ENCODE measurements around the gene PTPRC.

Gene PTPRC

GRCh38 chr1:198604975-198605374, 33.9 kb upstream of the PTPRC start:
- no peaks in the 10 kb centered on the region for H3K9me3 ChIP-seq (ENCODE audit: control insufficient read depth in 1 of 2, low read length in 2 of 2)
- H3K4me3 ChIP-seq (ENCODE audit: low read depth in 1 of 2, low read length in 2 of 2), result no peak overlapping the region
- H3K36me3 ChIP-seq (ENCODE audit: control insufficient read depth in 1 of 2, insufficient read depth in 2 of 2, low read length in 2 of 2), result no peaks in the 10 kb centered on the region
- H3K4me1 ChIP-seq (ENCODE audit: control insufficient read depth in 1 of 2, insufficient read depth in 2 of 2, low read length in 2 of 2), result no peaks in the 10 kb centered on the region
- no peak overlapping the region for H3K27ac ChIP-seq (ENCODE audit: low read length)
- no peaks in the 10 kb centered on the region for H3K27me3 ChIP-seq (ENCODE audit: low read depth, low read length)

GRCh38 chr1:198605406-198605805, 33.4 kb upstream of the PTPRC start:
- Histone ChIP-seq H3K4me3 (ENCODE audit: low read depth in 1 of 2, low read length in 2 of 2) (no peak overlapping the region), H3K27me3 (ENCODE audit: low read depth, low read length) (no peaks in the 10 kb centered on the region), H3K4me1 (ENCODE audit: control insufficient read depth in 1 of 2, insufficient read depth in 2 of 2, low read length in 2 of 2) (no peaks in the 10 kb centered on the region), H3K9me3 (ENCODE audit: control insufficient read depth in 1 of 2, low read length in 2 of 2) (no peaks in the 10 kb centered on the region), H3K36me3 (ENCODE audit: control insufficient read depth in 1 of 2, insufficient read depth in 2 of 2, low read length in 2 of 2) (no peaks in the 10 kb centered on the region), H3K27ac (ENCODE audit: low read length) (no peak overlapping the region)

GRCh38 chr1:198606020-198606438, 32.8 kb upstream of the PTPRC start:
- Histone ChIP-seq H3K9me3 (ENCODE audit: control insufficient read depth in 1 of 2, low read length in 2 of 2) (no peaks in the 10 kb centered on the region), H3K27ac (ENCODE audit: low read length) (no peak overlapping the region), H3K36me3 (ENCODE audit: control insufficient read depth in 1 of 2, insufficient read depth in 2 of 2, low read length in 2 of 2) (no peaks in the 10 kb centered on the region), H3K27me3 (ENCODE audit: low read depth, low read length) (no peaks in the 10 kb centered on the region), H3K4me1 (ENCODE audit: control insufficient read depth in 1 of 2, insufficient read depth in 2 of 2, low read length in 2 of 2) (no peaks in the 10 kb centered on the region), H3K4me3 (ENCODE audit: low read depth in 1 of 2, low read length in 2 of 2) (no peak overlapping the region)

DNA sequence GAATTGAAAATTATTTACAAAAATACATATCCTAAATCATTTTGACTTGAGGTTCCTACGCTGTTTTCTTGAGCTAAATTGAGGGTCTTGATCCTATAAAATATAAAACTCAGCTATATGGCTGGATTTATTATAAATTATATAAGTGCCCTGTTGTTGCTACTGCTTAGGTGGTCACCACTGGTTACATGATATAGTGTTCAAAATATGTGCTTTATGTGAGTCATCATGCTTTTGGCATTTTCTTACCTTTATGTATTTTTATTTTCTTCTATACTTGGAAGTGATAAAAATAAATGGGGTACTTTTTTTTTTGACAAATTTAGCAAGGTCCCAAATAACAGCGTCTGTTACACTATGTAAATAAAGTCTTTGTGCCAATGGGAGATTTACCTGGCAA, 31.1 kb upstream of the PTPRC start:
- no peak overlapping the region for H3K4me3 ChIP-seq (ENCODE audit: low read depth in 1 of 2, low read length in 2 of 2)
- no peaks in the 10 kb centered on the region for H3K4me1 ChIP-seq (ENCODE audit: control insufficient read depth in 1 of 2, insufficient read depth in 2 of 2, low read length in 2 of 2)
- H3K36me3 ChIP-seq (ENCODE audit: control insufficient read depth in 1 of 2, insufficient read depth in 2 of 2, low read length in 2 of 2), result no peaks in the 10 kb centered on the region
- H3K9me3 ChIP-seq (ENCODE audit: control insufficient read depth in 1 of 2, low read length in 2 of 2), result no peaks in the 10 kb centered on the region
- H3K27me3 ChIP-seq (ENCODE audit: low read depth, low read length), result no peaks in the 10 kb centered on the region
- no peak overlapping the region for H3K27ac ChIP-seq (ENCODE audit: low read length)

GRCh38 chr1:198610362-198610761, 28.5 kb upstream of the PTPRC start:
- Histone ChIP-seq H3K9me3 (ENCODE audit: control insufficient read depth in 1 of 2, low read length in 2 of 2) (no peaks in the 10 kb centered on the region), H3K36me3 (ENCODE audit: control insufficient read depth in 1 of 2, insufficient read depth in 2 of 2, low read length in 2 of 2) (no peaks in the 10 kb centered on the region), H3K4me1 (ENCODE audit: control insufficient read depth in 1 of 2, insufficient read depth in 2 of 2, low read length in 2 of 2) (no peaks in the 10 kb centered on the region), H3K27me3 (ENCODE audit: low read depth, low read length) (no peaks in the 10 kb centered on the region), H3K27ac (ENCODE audit: low read length) (no peak overlapping the region), H3K4me3 (ENCODE audit: low read depth in 1 of 2, low read length in 2 of 2) (no peak overlapping the region)

DNA sequence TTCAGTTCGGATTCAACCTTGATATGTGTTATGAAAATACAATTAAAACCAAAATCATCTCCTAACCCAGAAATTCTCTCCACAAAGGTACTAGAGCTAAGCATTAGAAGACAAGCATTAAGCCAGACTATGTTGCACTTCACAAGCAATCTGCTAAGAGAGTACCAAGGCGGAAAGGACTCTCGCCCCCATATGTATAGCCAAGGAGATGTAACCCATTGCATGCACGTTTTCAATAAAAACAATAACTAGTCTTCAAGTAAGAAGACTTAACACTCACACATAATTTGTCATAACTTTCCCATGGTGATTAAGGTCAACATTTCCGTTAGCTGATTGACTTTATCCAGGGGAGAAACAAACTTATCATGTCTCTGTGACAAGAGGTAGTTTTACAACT, 27.6 kb upstream of the PTPRC start:
- Histone ChIP-seq H3K9me3 (ENCODE audit: control insufficient read depth in 1 of 2, low read length in 2 of 2) (no peaks in the 10 kb centered on the region), H3K4me3 (ENCODE audit: low read depth in 1 of 2, low read length in 2 of 2) (no peak overlapping the region), H3K27ac (ENCODE audit: low read length) (no peak overlapping the region), H3K36me3 (ENCODE audit: control insufficient read depth in 1 of 2, insufficient read depth in 2 of 2, low read length in 2 of 2) (no peaks in the 10 kb centered on the region), H3K27me3 (ENCODE audit: low read depth, low read length) (no peaks in the 10 kb centered on the region), H3K4me1 (ENCODE audit: control insufficient read depth in 1 of 2, insufficient read depth in 2 of 2, low read length in 2 of 2) (no peaks in the 10 kb centered on the region)

DNA sequence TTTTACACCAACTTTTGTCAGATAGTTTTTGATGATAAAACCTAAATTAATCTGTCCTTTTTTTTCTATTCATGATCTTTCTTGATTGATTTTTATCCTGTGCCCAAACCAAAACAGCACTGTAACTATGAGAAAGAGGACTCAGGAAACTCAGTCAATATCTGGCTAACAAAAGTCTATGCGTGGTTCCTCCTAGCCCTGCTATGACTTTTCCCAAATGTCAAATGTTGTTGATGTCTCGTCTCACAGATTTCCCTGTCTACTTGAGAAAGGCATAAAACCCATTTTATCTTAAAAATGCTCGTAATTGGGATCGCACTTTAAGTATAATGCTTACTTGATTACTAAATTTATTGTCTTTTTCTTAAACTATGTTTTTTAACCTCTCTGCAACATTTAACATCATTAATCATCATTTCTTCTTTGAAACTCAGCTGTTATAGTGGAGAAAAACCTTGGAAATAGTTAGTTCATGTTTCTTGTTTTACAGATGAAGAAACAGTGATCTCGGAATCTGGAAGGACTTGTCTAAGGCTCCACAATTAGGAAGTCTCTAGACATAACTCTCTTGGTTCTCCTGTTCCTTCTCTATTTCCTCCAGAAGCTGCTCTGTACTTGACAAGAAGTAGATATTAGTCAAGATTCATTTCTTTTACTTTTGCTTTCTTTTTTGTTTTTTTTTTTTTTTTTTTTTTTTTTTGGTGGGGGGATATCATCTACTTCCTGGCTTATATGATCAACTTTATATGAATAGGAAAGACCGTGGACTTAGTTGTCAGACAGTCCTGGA, 26.2 kb upstream of the PTPRC start:
- H3K36me3 ChIP-seq (ENCODE audit: control insufficient read depth in 1 of 2, insufficient read depth in 2 of 2, low read length in 2 of 2), result no peaks in the 10 kb centered on the region
- no peaks in the 10 kb centered on the region for H3K4me1 ChIP-seq (ENCODE audit: control insufficient read depth in 1 of 2, insufficient read depth in 2 of 2, low read length in 2 of 2)
- H3K27ac ChIP-seq (ENCODE audit: low read length), result no peak overlapping the region
- H3K4me3 ChIP-seq (ENCODE audit: low read depth in 1 of 2, low read length in 2 of 2), result no peak overlapping the region
- no peaks in the 10 kb centered on the region for H3K9me3 ChIP-seq (ENCODE audit: control insufficient read depth in 1 of 2, low read length in 2 of 2)
- H3K27me3 ChIP-seq (ENCODE audit: low read depth, low read length), result no peaks in the 10 kb centered on the region

DNA sequence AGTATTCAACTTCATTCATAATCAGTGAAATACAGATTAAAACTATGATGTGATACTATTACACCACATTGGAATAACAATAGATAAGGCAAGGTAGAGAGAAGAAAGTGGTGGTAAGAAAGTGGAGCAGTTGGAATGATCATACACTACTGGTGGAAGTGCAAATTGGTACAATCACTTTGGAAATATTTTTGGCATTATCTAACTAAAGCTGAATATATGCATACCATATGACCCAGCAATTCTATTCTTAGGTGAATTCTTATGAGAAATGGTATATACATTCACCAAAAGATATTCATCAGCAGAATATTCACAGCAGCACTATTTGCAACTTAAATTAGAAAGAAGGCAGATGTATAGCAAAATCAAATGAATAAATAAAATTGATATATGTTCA, 21.4 kb upstream of the PTPRC start:
- Histone ChIP-seq H3K9me3 (ENCODE audit: control insufficient read depth in 1 of 2, low read length in 2 of 2) (no peaks in the 10 kb centered on the region), H3K27ac (ENCODE audit: low read length) (no peak overlapping the region), H3K36me3 (ENCODE audit: control insufficient read depth in 1 of 2, insufficient read depth in 2 of 2, low read length in 2 of 2) (no peaks in the 10 kb centered on the region)

GRCh38 chr1:198619375-198620140, 19.3 kb upstream of the PTPRC start:
- Histone ChIP-seq H3K4me1 (ENCODE audit: control insufficient read depth in 1 of 2, insufficient read depth in 2 of 2, low read length in 2 of 2) (no peaks in the 10 kb centered on the region), H3K9me3 (ENCODE audit: control insufficient read depth in 1 of 2, low read length in 2 of 2) (no peaks in the 10 kb centered on the region), H3K27me3 (ENCODE audit: low read depth, low read length) (no peaks in the 10 kb centered on the region), H3K4me3 (ENCODE audit: low read depth in 1 of 2, low read length in 2 of 2) (no peak overlapping the region), H3K36me3 (ENCODE audit: control insufficient read depth in 1 of 2, insufficient read depth in 2 of 2, low read length in 2 of 2) (no peaks in the 10 kb centered on the region), H3K27ac (ENCODE audit: low read length) (no peak overlapping the region)

More for the DNA sequence above, 21.4 kb upstream of the PTPRC start:
- no peaks in the 10 kb centered on the region for H3K27me3 ChIP-seq (ENCODE audit: low read depth, low read length)
- H3K4me1 ChIP-seq (ENCODE audit: control insufficient read depth in 1 of 2, insufficient read depth in 2 of 2, low read length in 2 of 2), result no peaks in the 10 kb centered on the region
- no peak overlapping the region for H3K4me3 ChIP-seq (ENCODE audit: low read depth in 1 of 2, low read length in 2 of 2)

- Histone ChIP-seq H3K27me3 (ENCODE audit: low read depth, low read length) (no peaks in the 10 kb centered on the region), H3K9me3 (ENCODE audit: control insufficient read depth in 1 of 2, low read length in 2 of 2) (no peaks in the 10 kb centered on the region), H3K4me1 (ENCODE audit: control insufficient read depth in 1 of 2, insufficient read depth in 2 of 2, low read length in 2 of 2) (no peaks in the 10 kb centered on the region), H3K4me3 (ENCODE audit: low read depth in 1 of 2, low read length in 2 of 2) (no peak overlapping the region), H3K27ac (ENCODE audit: low read length) (no peak overlapping the region), H3K36me3 (ENCODE audit: control insufficient read depth in 1 of 2, insufficient read depth in 2 of 2, low read length in 2 of 2) (no peaks in the 10 kb centered on the region)
Measured at GRCh38 chr1:198620218-198620617, 18.6 kb upstream of the PTPRC start.

- no peaks in the 10 kb centered on the region for H3K27me3 ChIP-seq (ENCODE audit: low read depth, low read length)
- no peaks in the 10 kb centered on the region for H3K36me3 ChIP-seq (ENCODE audit: control insufficient read depth in 1 of 2, insufficient read depth in 2 of 2, low read length in 2 of 2)
- peak overlapping the region in 1 of 2 donors; percentile 16 for H3K4me3 ChIP-seq (ENCODE audit: low read depth in 1 of 2, low read length in 2 of 2)
- H3K4me1 ChIP-seq (ENCODE audit: control insufficient read depth in 1 of 2, insufficient read depth in 2 of 2, low read length in 2 of 2), result no peaks in the 10 kb centered on the region
- H3K9me3 ChIP-seq (ENCODE audit: control insufficient read depth in 1 of 2, low read length in 2 of 2), result no peaks in the 10 kb centered on the region
- H3K27ac ChIP-seq (ENCODE audit: low read length), result no peak overlapping the region
Measured at GRCh38 chr1:198620951-198621824, 17.7 kb upstream of the PTPRC start.

Data from muscle layer of duodenum (tissue), 2 donors.